T47D (cell line): ENCODE results near the gene CRY2.
"Not testable (repeated sequence)": the region's sequence is repeated elsewhere in the genome, so short reads cannot be mapped to it uniquely, and the experiment has no call there.

ENCODE experiments used
- DNase-seq, 2 experiments: peaks; one replicate each; pipeline versions ENCODE4 v3.0.0 to v3.0.0-alpha.2; 2011 to 2012; ENCODE audit warnings: low read depth in 1 of 2, low spot score in 1 of 2
- JUND ChIP-seq: IDR thresholded peaks from 2 replicates; pipeline ENCODE4 v1.6.1; 2012; ENCODE audit warnings: low read depth
- in situ Hi-C: cut with HindIII; loops from 2 replicates; pipeline ENCODE4 v1.10.0; 2016; ENCODE audit warnings: low sequenced_read_pairs, low pct_unique_long_range_greater_than_20kb

CRY2 gene

GRCh38 chr11:45818961-45819605, 28.2 kb upstream of the CRY2 start:
- no peak for DNase-seq
- no peak for TF ChIP-seq JUND
- in situ Hi-C loops: no loop called here

- no peak for TF ChIP-seq JUND
- DNase-seq: no peak
- in situ Hi-C loops: no loop called here
These were observed 26.9 kb upstream of the CRY2 start for GRCh38 chr11:45820211-45820857.

GRCh38 chr11:45826492-45826891, 20.8 kb upstream of the CRY2 start:
- DNase-seq, in situ Hi-C loops: not testable (repeated sequence)

GRCh38 chr11:45827123-45827522, 20.2 kb upstream of the CRY2 start:
- no peak for DNase-seq
- in situ Hi-C loops: no loop called here
- no peak for TF ChIP-seq JUND

GRCh38 chr11:45828996-45829395, 18.3 kb upstream of the CRY2 start:
- no peak for TF ChIP-seq JUND
- in situ Hi-C loops: no loop called here
- no peak for DNase-seq

GRCh38 chr11:45830596-45830995, 16.7 kb upstream of the CRY2 start:
- in situ Hi-C loops: no loop called here
- TF ChIP-seq JUND: no peak
- no peak for DNase-seq

GRCh38 chr11:45832811-45833441, 14.3 kb upstream of the CRY2 start:
- DNase-seq: no peak
- in situ Hi-C loops: no loop called here
- TF ChIP-seq JUND: no peak

GRCh38 chr11:45833761-45834160, 13.5 kb upstream of the CRY2 start:
- in situ Hi-C loops: no loop called here

GRCh38 chr11:45834298-45834756, 12.9 kb upstream of the CRY2 start:
- in situ Hi-C loops: no loop called here
- no peak for DNase-seq

More at GRCh38 chr11:45833761-45834160, 13.5 kb upstream of the CRY2 start:
- DNase-seq: no peak
- no peak for TF ChIP-seq JUND

GRCh38 chr11:45839204-45839603, 8.1 kb upstream of the CRY2 start:
- DNase-seq: no peak
- in situ Hi-C loops: no loop called here
- no peak for TF ChIP-seq JUND

More at GRCh38 chr11:45834298-45834756, 12.9 kb upstream of the CRY2 start:
- TF ChIP-seq JUND: no peak

- in situ Hi-C loops, DNase-seq: not testable (repeated sequence)
These were observed 7.0 kb upstream of the CRY2 start for GRCh38 chr11:45840251-45840650.

GRCh38 chr11:45843158-45843924, 3.9 kb upstream of the CRY2 start:
- no peak for TF ChIP-seq JUND
- DNase-seq: peak; percentile 82 to 97
- in situ Hi-C loops: no loop called here
